HepG2 (cell line): ENCODE measurements around the gene BCL11B. TPM values are rescaled to one million over a fixed set of nuclear protein-coding genes. Genes with fewer than 3 reads are reported as not detected.

Source experiments
- ATAC-seq: fragments of 200-7000 bp; cut with Tn5 transposase; 3 replicates; pipeline ENCODE4 v1.9.1; 2020; ENCODE audit warnings: mild to moderate bottlenecking, moderate library complexity
- BruUV-seq: library from RNA; stranded (reverse); fragments of 400-500 nt; replicated peaks from 2 replicates; lab custom pipeline; 2021; lab: Mats Ljungman, UMichigan
- CTCF ChIA-PET: fragments of 300-600 bp; formaldehyde crosslinking; extraction: SDS; loops from one replicate; lab custom pipeline; 2021; ENCODE audit warnings: low total read pairs, inconsistent platforms, low intra/inter-chr PET ratio; lab: Yijun Ruan, JAX
- POLR2A ChIA-PET: fragments of 350-600 bp; sonication (Branson Sonifier 250); formaldehyde crosslinking; loops from one replicate; lab custom pipeline; 2020; ENCODE audit warnings: antibody characterized with exemption, inconsistent platforms; lab: Yijun Ruan, JAX
- DNase-seq: peaks from one replicate; pipeline ENCODE4 v3.0.0-alpha.2; 2015; ENCODE audit warnings: low spot score
- FAIRE-seq: peaks from 3 replicates; lab custom pipeline; 2011; peaks lifted over from hg19 to GRCh38; lab: Jason Lieb, UNC
- H2AFZ ChIP-seq: one replicate; pipeline ENCODE4 v1.6.1; 2011; ENCODE audit warnings: low read length, inconsistent platforms
- H3K27ac ChIP-seq: fragments of 300-600 bp; 3 replicates; pipeline ENCODE4 v1.8.0; 2011; ENCODE audit warnings: mixed run types, mild to moderate bottlenecking, mixed read lengths, low read length, inconsistent platforms; ENCODE audit not compliant: insufficient read depth; ENCODE audit errors: extremely low read length
- H3K27me3 ChIP-seq, 2 experiments: fragments of 200-600 bp in 1 of 2; 2 replicates in 1 of 2; 3 replicates in 1 of 2; pipeline versions ENCODE4 v1.6.0 to v1.8.0; 2011; ENCODE audit warnings: low read length in 2 of 2, mild to moderate bottlenecking in 2 of 2, moderate library complexity in 2 of 2, inconsistent platforms in 1 of 2; ENCODE audit not compliant: insufficient read depth in 2 of 2, control insufficient read depth in 1 of 2
- H3K36me3 ChIP-seq, 2 experiments: fragments of 200-600 bp in 1 of 2; replicated peaks in 1 of 2; 2 replicates in 1 of 2; 3 replicates in 1 of 2; pipeline versions ENCODE4 v1.5.1 to v1.8.0; 2011; ENCODE audit warnings: low read length in 2 of 2, inconsistent platforms in 1 of 2; ENCODE audit not compliant: insufficient read depth in 2 of 2, control insufficient read depth in 1 of 2
- H3K4me1 ChIP-seq: 2 replicates; pipeline ENCODE4 v1.5.1; 2012; ENCODE audit warnings: low read length, inconsistent platforms; ENCODE audit not compliant: insufficient read depth
- H3K4me2 ChIP-seq: 2 replicates; pipeline ENCODE4 v1.6.0; 2011; ENCODE audit warnings: low read depth, low read length, inconsistent platforms
- H3K4me3 ChIP-seq, 3 experiments: fragments of 200-600 bp in 1 of 3; sonication (generic), shearing (Covaris generic) in 1 of 3; replicated peaks in 1 of 3; 2 replicates each; pipeline ENCODE4 v1.5.1; 2011 to 2016; ENCODE audit warnings: low read length in 3 of 3, inconsistent platforms in 2 of 3, low read depth in 2 of 3, mild to moderate bottlenecking in 2 of 3, control low read depth in 1 of 3, mixed read lengths in 1 of 3; ENCODE audit not compliant: insufficient read depth in 1 of 3
- H3K79me2 ChIP-seq: one replicate; pipeline ENCODE4 v1.6.1; 2011; ENCODE audit warnings: low read length, inconsistent platforms; ENCODE audit not compliant: insufficient read depth
- H3K9ac ChIP-seq: 2 replicates; pipeline ENCODE4 v1.6.0; 2011; ENCODE audit warnings: mild to moderate bottlenecking, low read depth, low read length, inconsistent platforms; ENCODE audit not compliant: insufficient read depth
- H3K9me3 ChIP-seq: 2 replicates; pipeline ENCODE4 v1.5.1; 2012; ENCODE audit warnings: mild to moderate bottlenecking, low read length
- H4K20me1 ChIP-seq: 2 replicates; pipeline ENCODE4 v1.6.0; 2011; ENCODE audit warnings: inconsistent platforms, mild to moderate bottlenecking, low read length, moderate library complexity; ENCODE audit not compliant: insufficient read depth
- ATF1 ChIP-seq: IDR thresholded peaks from 2 replicates; pipeline ENCODE4 v1.6.1; 2016; ENCODE audit warnings: mild to moderate bottlenecking, control low read depth
- PRDM4 ChIP-seq: sonication (generic); formaldehyde crosslinking; IDR thresholded peaks from 2 replicates; pipeline ENCODE4 v1.9.0; 2021; ENCODE audit warnings: missing genetic modification reagents, borderline replicate concordance
- TCF7L2 ChIP-seq: IDR thresholded peaks from 2 replicates; pipeline ENCODE4 v1.6.1; 2011; ENCODE audit warnings: mild to moderate bottlenecking, low read depth, low read length, moderate library complexity
- ZFP36L1 ChIP-seq: sonication (generic); formaldehyde crosslinking; IDR thresholded peaks from 2 replicates; pipeline ENCODE4 v1.8.0; 2022; ENCODE audit warnings: mild to moderate bottlenecking, missing genetic modification reagents, moderate library complexity
- ZNF12 ChIP-seq: sonication (generic); formaldehyde crosslinking; IDR thresholded peaks from 2 replicates; pipeline ENCODE4 v1.5.0; 2020; ENCODE audit warnings: missing genetic modification reagents
- ZNF20 ChIP-seq: sonication (generic); formaldehyde crosslinking; IDR thresholded peaks from 2 replicates; pipeline ENCODE4 v1.4.0; 2020; ENCODE audit warnings: mild to moderate bottlenecking, moderate library complexity, missing genetic modification reagents
- ZNF30 ChIP-seq: sonication (generic); formaldehyde crosslinking; IDR thresholded peaks from 2 replicates; pipeline ENCODE4 v1.5.0; 2020; ENCODE audit warnings: mild to moderate bottlenecking, missing genetic modification reagents
- ZNF512 ChIP-seq: sonication (generic); formaldehyde crosslinking; IDR thresholded peaks from 2 replicates; pipeline ENCODE4 v1.4.0; 2020; ENCODE audit warnings: mild to moderate bottlenecking, missing genetic modification reagents
- ZNF589 ChIP-seq: sonication (generic); formaldehyde crosslinking; conservative IDR thresholded peaks from 2 replicates; pipeline ENCODE4 v1.8.0; 2022; ENCODE audit warnings: mild to moderate bottlenecking, moderate library complexity, missing genetic modification reagents
- ZNF704 ChIP-seq: sonication (generic); formaldehyde crosslinking; IDR thresholded peaks from 2 replicates; pipeline ENCODE4 v1.8.1; 2023; ENCODE audit warnings: mild to moderate bottlenecking, inconsistent platforms, moderate library complexity, missing genetic modification reagents, borderline replicate concordance
- ZNF768 ChIP-seq: sonication (generic); formaldehyde crosslinking; IDR thresholded peaks from 2 replicates; pipeline ENCODE4 v1.4.0; 2020; ENCODE audit warnings: missing genetic modification reagents
- ZNF782 ChIP-seq: sonication (generic); formaldehyde crosslinking; IDR thresholded peaks from 2 replicates; pipeline ENCODE4 v1.4.0; 2020; ENCODE audit warnings: missing genetic modification reagents, mild to moderate bottlenecking, borderline replicate concordance
- ZNF850 ChIP-seq: sonication (generic); formaldehyde crosslinking; conservative IDR thresholded peaks from 2 replicates; pipeline ENCODE4 v1.9.0; 2021; ENCODE audit warnings: mild to moderate bottlenecking, missing genetic modification reagents
- WGBS: methylation state at CpG from one replicate; pipeline ENCODE4 v1.1.6; 2017; ENCODE audit warnings: low lambda C conversion rate; 5-methylcytosine and 5-hydroxymethylcytosine counted together
- in situ Hi-C: cut with HindIII; loops from 2 replicates; pipeline ENCODE4 v1.10.0; 2017; ENCODE audit warnings: low pct_unique_long_range_greater_than_20kb; ENCODE audit not compliant: extremely low pct_ligation_motif_present
- intact Hi-C: fragments of 100-400 bp; cut with micrococcal nuclease; formaldehyde crosslinking; loops from one replicate; pipeline ENCODE4 v1.10.0; 2022; ENCODE audit not compliant: unreplicated experiment
- polyA plus RNA-seq, 8 experiments: library from polyadenylated mRNA; depleted of rRNA in 3 of 8; stranded (reverse) in 7 of 8; unstranded in 1 of 8; fragments of >200 nt; fragmentation: Illumina TruSeq in 4 of 8; extraction: Trizol in 4 of 8; gene quantifications; 2 replicates each; pipeline versions ENCODE4 v1.2.1 to v1.2.3, GENCODE V29; 2011 to 2016; ENCODE audit warnings: low read depth in 4 of 8, missing spikeins in 1 of 8, mixed read lengths in 1 of 8; ENCODE audit not compliant: insufficient read depth in 1 of 8
- total RNA-seq, 5 experiments: library from RNA; depleted of rRNA; stranded (reverse); fragments of >200 nt; fragmentation: Illumina TruSeq; extraction: Trizol; gene quantifications; 2 replicates each; pipeline ENCODE4 v1.2.3, GENCODE V29; 2016; ENCODE audit warnings: low read depth in 1 of 5

The BCL11B gene
- total and polyA plus RNA-seq, 2 of the 13 experiments (the other 11 are each of a cell fraction or from before 2014, with no cell fraction given): not detected

GRCh38 chr14:99129998-99130397 is 142.0 kb downstream of the BCL11B start:
- Histone ChIP-seq H3K4me1 (0 out of 2 replicates have a peak, but pooled peaks cover 8% of the 10 kb centered on the region), H3K4me2 (no peak overlapping the region), H2AFZ (no peak overlapping the region), H4K20me1 (no peaks in the 10 kb centered on the region), H3K36me3 (no peaks in the 10 kb centered on the region), H3K79me2 (no peaks in the 10 kb centered on the region), H3K27ac (no peak overlapping the region), H3K4me3 (no peak overlapping the region), H3K9ac (no peak overlapping the region), H3K9me3 (no peaks in the 10 kb centered on the region), H3K27me3 (peaks cover 4 to 25% of the 10 kb centered on the region in 2 experiments; a peak in 4 of 5 replicates)
- WGBS: 34% methylated on average over 15 of the region's 15 CpGs
- no TSS peak for BruUV-seq
- POLR2A ChIA-PET: no interaction called here
- in situ Hi-C loops (loop anchor here (10.0 kb wide), 1 partner anchor 135 kb away; no protein-coding TSS in a partner anchor), intact Hi-C loops (no loop called here)
- FAIRE-seq (no peak), DNase-seq (no peak), ATAC-seq (no peak)
- no peak for TF ChIP-seq ZNF12 (CRISPR knock-in tag)
- no peak for TF ChIP-seq ZNF782 (CRISPR knock-in tag)
- TF ChIP-seq ATF1: no peak
- TF ChIP-seq ZNF850 (CRISPR knock-in tag): no peak
- no peak for TF ChIP-seq ZNF589 (CRISPR knock-in tag)
- no peak for TF ChIP-seq ZNF704 (CRISPR knock-in tag)
- TF ChIP-seq ZNF30 (CRISPR knock-in tag): no peak
- no peak for TF ChIP-seq TCF7L2
- TF ChIP-seq ZNF768 (CRISPR knock-in tag): no peak
- TF ChIP-seq ZNF20 (CRISPR knock-in tag): no peak
- TF ChIP-seq ZFP36L1 (CRISPR knock-in tag): no peak
- no peak for TF ChIP-seq ZNF512
- no peak for TF ChIP-seq PRDM4
- CTCF ChIA-PET: no interaction called here
